GM23248 (cell line): ENCODE results near the gene CDC14C. TPM values are rescaled to one million over a fixed set of nuclear protein-coding genes. Genes with fewer than 3 reads are reported as not detected.

Experiments
- DNase-seq: peaks from one replicate; pipeline ENCODE4 v3.0.0-alpha.2; 2015
- H2AFZ ChIP-seq: fragments of 200-600 bp; sonication (generic); 2 replicates; pipeline ENCODE4 v1.6.1; 2016; ENCODE audit warnings: antibody characterized with exemption
- H3F3A ChIP-seq: fragments of 200-600 bp; sonication (generic); 2 replicates; pipeline ENCODE4 v1.6.1; 2016; ENCODE audit warnings: mild to moderate bottlenecking, antibody characterized with exemption, mixed run types; ENCODE audit not compliant: insufficient read depth
- H3K27ac ChIP-seq: fragments of 200-600 bp; sonication (generic); 2 replicates; pipeline ENCODE4 v1.5.1; 2016; ENCODE audit warnings: mild to moderate bottlenecking
- H3K27me3 ChIP-seq: fragments of 200-600 bp; sonication (generic); replicated peaks from 2 replicates; pipeline ENCODE4 v1.6.1; 2016; ENCODE audit warnings: mild to moderate bottlenecking; ENCODE audit not compliant: insufficient read depth
- H3K36me3 ChIP-seq: fragments of 200-600 bp; sonication (generic); 2 replicates; pipeline ENCODE4 v1.6.1; 2016; ENCODE audit warnings: low read depth, mild to moderate bottlenecking
- H3K4me1 ChIP-seq: fragments of 200-600 bp; sonication (generic); 2 replicates; pipeline ENCODE4 v1.6.1; 2016; ENCODE audit warnings: mild to moderate bottlenecking; ENCODE audit not compliant: insufficient read depth
- H3K4me2 ChIP-seq: fragments of 200-600 bp; sonication (generic); one replicate; pipeline ENCODE4 v1.6.1; 2016; ENCODE audit warnings: mild to moderate bottlenecking; ENCODE audit not compliant: unreplicated experiment
- H3K4me3 ChIP-seq: fragments of 200-600 bp; sonication (generic); 2 replicates; pipeline ENCODE4 v1.5.1; 2016; ENCODE audit warnings: mild to moderate bottlenecking
- H3K79me2 ChIP-seq: fragments of 200-600 bp; sonication (generic); 2 replicates; pipeline ENCODE4 v1.6.1; 2016; ENCODE audit warnings: mild to moderate bottlenecking; ENCODE audit not compliant: insufficient read depth
- H3K9ac ChIP-seq: fragments of 200-600 bp; sonication (generic); 2 replicates; pipeline ENCODE4 v1.6.1; 2016; ENCODE audit warnings: mild to moderate bottlenecking
- H3K9me2 ChIP-seq: fragments of 200-600 bp; sonication (generic); 2 replicates; pipeline ENCODE4 v1.6.1; 2016; ENCODE audit warnings: mixed run types, mild to moderate bottlenecking, moderate library complexity; ENCODE audit not compliant: insufficient read depth
- H3K9me3 ChIP-seq: fragments of 200-600 bp; sonication (generic); one replicate; pipeline ENCODE4 v1.6.1; 2017; ENCODE audit warnings: low read depth
- H4K20me1 ChIP-seq: fragments of 200-600 bp; sonication (generic); 2 replicates; pipeline ENCODE4 v1.6.0; 2016; ENCODE audit not compliant: insufficient read depth
- EZH2 ChIP-seq: fragments of 200-600 bp; sonication (generic); IDR thresholded peaks from 2 replicates; pipeline ENCODE4 v1.6.1; 2018; ENCODE audit warnings: antibody characterized with exemption, mild to moderate bottlenecking; ENCODE audit not compliant: insufficient read depth, poor library complexity, severe bottlenecking
- EZH2phosphoT487 ChIP-seq: fragments of 200-600 bp; sonication (generic); IDR thresholded peaks from 2 replicates; pipeline ENCODE4 v1.6.1; 2018; ENCODE audit warnings: antibody characterized with exemption, moderate library complexity, mild to moderate bottlenecking, low read depth; ENCODE audit not compliant: insufficient read depth
- WGBS, 2 experiments: methylation state at CpG; one replicate each; pipeline ENCODE4 v1.1.6; 2015 to 2017; ENCODE audit warnings: low lambda C conversion rate in 2 of 2, low coverage in 1 of 2; ENCODE audit errors: missing lambda C conversion rate in 2 of 2; 5-methylcytosine and 5-hydroxymethylcytosine counted together
- in situ Hi-C: fragments of 300-500 bp; cut with MboI; formaldehyde crosslinking; loops from 2 replicates; pipeline ENCODE4 v1.15.0; 2020
- polyA plus RNA-seq: library from polyadenylated mRNA; unstranded; fragments of >200 nt; fragmentation: Nextera tagmentation; extraction: Ambion mirVana; gene quantifications from 2 replicates; pipeline ENCODE4 v1.2.1, GENCODE V29; 2016
- total RNA-seq: library from RNA; depleted of rRNA; stranded (reverse); fragments of >200 nt; shearing (Covaris generic); gene quantifications from 2 replicates; pipeline ENCODE4 v1.2.3, GENCODE V29; 2014

Gene CDC14C
- total and polyA plus RNA-seq, 2 experiments from 2014 or later = 0.11 TPM; not detected in 1

DNA sequence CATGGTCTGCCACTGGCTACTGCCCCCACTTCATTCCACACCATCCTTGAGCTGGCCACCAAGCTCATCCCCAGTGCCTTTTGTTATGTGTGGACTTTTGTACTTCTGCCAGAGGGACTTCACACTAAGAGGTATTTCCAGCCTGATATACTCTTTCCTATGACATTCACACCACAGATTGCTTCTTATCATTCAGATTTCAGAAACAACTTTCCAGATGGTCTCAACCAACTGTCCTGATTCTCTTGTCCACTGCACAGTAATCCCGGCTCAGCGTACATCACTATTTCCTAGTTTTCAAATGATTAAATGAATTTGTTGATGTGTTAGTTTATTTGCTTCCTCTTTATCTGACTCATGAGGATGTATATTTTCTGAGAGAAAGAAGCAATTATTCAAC, 7.1 kb downstream of the CDC14C start:
- H2AFZ ChIP-seq = no peak overlapping the region
- H3K4me1 ChIP-seq = no peaks in the 10 kb centered on the region
- in situ Hi-C loops = no loop called here
- H3K9me3 ChIP-seq = no peaks in the 10 kb centered on the region
- TF ChIP-seq EZH2 = no peak
- TF ChIP-seq EZH2phosphoT487 = no peak
- no peak for DNase-seq
- WGBS, 2 experiments = 84 to 90% methylated on average over 2 of the region's 2 CpGs
- no peaks in the 10 kb centered on the region for H3F3A ChIP-seq
- no peaks in the 10 kb centered on the region for H3K27me3 ChIP-seq
- H3K36me3 ChIP-seq = no peaks in the 10 kb centered on the region
- no peak overlapping the region for H3K27ac ChIP-seq
- no peak overlapping the region for H3K4me3 ChIP-seq
- no peak overlapping the region for H3K9ac ChIP-seq
- H3K9me2 ChIP-seq = no peaks in the 10 kb centered on the region
- H3K79me2 ChIP-seq = no peaks in the 10 kb centered on the region
- H4K20me1 ChIP-seq = no peaks in the 10 kb centered on the region
- no peak overlapping the region for H3K4me2 ChIP-seq

DNA sequence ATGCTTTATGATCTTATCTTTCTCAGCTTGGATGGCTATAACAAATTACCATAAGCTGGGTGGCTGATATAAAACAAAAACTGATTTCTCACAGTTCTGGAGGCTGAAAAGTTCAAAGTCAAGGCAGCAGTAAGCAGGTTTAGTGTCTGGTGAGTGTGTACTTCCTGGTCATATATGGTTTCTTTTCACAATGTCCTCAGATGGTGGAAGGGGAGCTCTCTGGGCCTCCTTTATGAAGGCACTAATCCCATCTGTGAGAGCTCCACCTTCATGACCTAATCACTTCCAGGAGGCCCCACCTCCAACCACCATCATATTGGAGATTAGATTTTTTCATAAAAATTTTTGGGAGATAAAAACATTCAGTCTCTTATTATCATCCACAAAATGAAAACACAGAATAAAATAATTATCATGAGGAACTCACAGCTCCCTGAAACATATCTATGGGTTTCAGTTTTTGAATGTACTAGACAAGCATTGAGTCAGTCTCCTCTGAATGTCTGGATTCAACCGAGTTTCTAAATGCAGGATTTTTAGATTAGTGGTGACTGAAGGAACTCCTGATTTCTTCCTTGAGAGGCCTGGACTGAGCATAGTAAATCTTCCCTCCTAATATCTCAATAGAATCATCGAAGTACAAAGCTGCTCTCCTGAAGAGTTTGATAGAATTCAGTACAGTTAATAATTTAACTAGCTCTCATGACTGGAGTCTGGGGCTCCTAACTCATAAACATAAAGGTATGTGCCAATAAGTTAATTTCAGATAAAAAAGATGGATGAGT, 8.0 kb downstream of the CDC14C start:
- no peak for TF ChIP-seq EZH2phosphoT487
- TF ChIP-seq EZH2 = no peak
- Histone ChIP-seq H3K9me2 (no peaks in the 10 kb centered on the region), H3K9me3 (no peaks in the 10 kb centered on the region), H3K27ac (no peak overlapping the region), H2AFZ (no peak overlapping the region), H3K27me3 (no peaks in the 10 kb centered on the region), H3K4me3 (no peak overlapping the region), H3K79me2 (no peaks in the 10 kb centered on the region), H4K20me1 (no peaks in the 10 kb centered on the region), H3F3A (no peaks in the 10 kb centered on the region), H3K4me1 (no peaks in the 10 kb centered on the region), H3K9ac (no peak overlapping the region), H3K4me2 (no peak overlapping the region), H3K36me3 (no peaks in the 10 kb centered on the region)
- in situ Hi-C loops = no loop called here
- DNase-seq = no peak
- 40 to 44% methylated on average over 2 of the region's 2 CpGs for WGBS, 2 experiments

DNA sequence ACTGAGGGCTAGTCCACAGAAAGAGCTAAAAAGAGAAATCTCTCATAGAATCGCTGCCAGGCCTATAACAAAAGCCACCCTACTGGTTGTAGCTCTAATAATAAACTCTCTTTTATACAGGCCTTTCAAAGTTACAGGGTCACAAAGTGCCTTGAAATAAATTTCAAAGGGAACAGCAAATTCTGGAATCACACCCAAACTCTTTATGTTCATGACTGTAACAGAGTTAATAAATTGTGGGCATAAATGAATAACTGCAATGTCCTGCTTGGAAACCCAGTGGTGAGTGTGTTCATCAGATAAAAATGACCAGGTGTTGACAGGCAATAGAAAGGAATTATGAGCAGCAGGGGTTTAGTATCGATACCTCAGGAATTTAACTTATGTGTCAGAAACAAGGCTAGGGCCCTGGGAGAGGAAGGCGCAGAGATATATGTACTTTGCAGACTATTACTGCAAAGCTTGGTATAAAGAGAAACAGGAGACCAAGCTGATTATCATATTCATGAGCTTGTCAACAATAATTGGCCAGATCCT, 9.3 kb downstream of the CDC14C start:
- 15 to 18% methylated on average over 3 of the region's 3 CpGs for WGBS, 2 experiments
- Histone ChIP-seq H3K79me2 (no peaks in the 10 kb centered on the region), H4K20me1 (no peaks in the 10 kb centered on the region), H3K9me2 (no peaks in the 10 kb centered on the region), H3K27me3 (no peaks in the 10 kb centered on the region), H3K4me2 (no peak overlapping the region), H3K36me3 (no peaks in the 10 kb centered on the region), H3K9ac (no peak overlapping the region), H3K27ac (no peak overlapping the region), H3K4me1 (no peaks in the 10 kb centered on the region), H2AFZ (no peak overlapping the region), H3F3A (no peaks in the 10 kb centered on the region), H3K9me3 (no peaks in the 10 kb centered on the region), H3K4me3 (no peak overlapping the region)
- TF ChIP-seq EZH2 (no peak), EZH2phosphoT487 (no peak)
- no peak for DNase-seq
- in situ Hi-C loops = no loop called here

DNA sequence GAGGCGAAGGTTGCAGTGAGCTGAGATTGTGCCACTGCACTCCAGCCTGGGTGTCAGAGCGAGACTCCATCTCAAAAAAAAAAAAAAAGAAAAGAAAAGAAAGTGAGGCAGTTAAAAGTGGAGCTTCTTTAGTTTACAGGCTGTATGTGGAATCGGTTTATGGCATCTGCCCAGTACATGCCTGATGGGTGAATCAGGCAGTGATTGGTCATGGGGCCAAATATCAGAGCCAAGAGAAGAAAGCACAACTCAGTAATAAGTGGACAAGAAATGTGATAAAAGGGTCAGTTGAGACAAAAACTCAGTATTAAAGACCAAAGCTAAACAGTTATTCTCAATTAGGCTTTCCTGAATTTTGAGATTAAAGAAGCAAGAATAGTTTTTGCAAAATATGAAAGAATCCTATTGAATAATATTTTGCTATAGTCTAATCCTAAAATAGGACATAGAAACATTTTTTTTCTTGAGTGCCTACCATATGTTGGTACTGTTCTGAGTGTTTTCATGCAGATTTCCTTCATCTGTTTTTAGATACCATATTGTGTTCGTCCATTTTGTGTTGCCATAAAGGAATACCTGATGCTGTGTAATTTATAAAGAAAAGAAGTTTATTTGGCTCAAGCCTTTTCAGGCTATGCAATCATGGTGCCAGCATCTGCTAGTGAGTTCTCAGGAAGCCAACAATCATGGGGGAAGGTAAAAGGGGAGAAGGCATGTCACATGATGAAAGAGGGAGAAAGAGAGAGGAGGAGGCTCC, 14.4 kb downstream of the CDC14C start:
- H3F3A ChIP-seq = no peaks in the 10 kb centered on the region
- 19 to 24% methylated on average over 2 to 4 of the region's 4 CpGs for WGBS, 2 experiments
- no peak overlapping the region for H3K4me2 ChIP-seq
- H3K4me1 ChIP-seq = no peaks in the 10 kb centered on the region
- no peak overlapping the region for H3K27ac ChIP-seq
- H4K20me1 ChIP-seq = no peaks in the 10 kb centered on the region
- no peak overlapping the region for H3K9ac ChIP-seq
- H3K4me3 ChIP-seq = no peak overlapping the region
- no peak overlapping the region for H2AFZ ChIP-seq
- peak; percentile 31 for DNase-seq
- in situ Hi-C loops = no loop called here
- H3K27me3 ChIP-seq = no peaks in the 10 kb centered on the region
- H3K79me2 ChIP-seq = no peaks in the 10 kb centered on the region
- no peaks in the 10 kb centered on the region for H3K36me3 ChIP-seq
- no peaks in the 10 kb centered on the region for H3K9me3 ChIP-seq
- TF ChIP-seq EZH2phosphoT487 = no peak
- TF ChIP-seq EZH2 = no peak
- no peaks in the 10 kb centered on the region for H3K9me2 ChIP-seq
